GF-D8 (cell line): ENCODE measurements around the gene PAX5.

Experiments used
- DNase-seq: peaks from one replicate; lab custom pipeline; 2025; lab: John Stamatoyannopoulos, UW

The PAX5 gene

DNA sequence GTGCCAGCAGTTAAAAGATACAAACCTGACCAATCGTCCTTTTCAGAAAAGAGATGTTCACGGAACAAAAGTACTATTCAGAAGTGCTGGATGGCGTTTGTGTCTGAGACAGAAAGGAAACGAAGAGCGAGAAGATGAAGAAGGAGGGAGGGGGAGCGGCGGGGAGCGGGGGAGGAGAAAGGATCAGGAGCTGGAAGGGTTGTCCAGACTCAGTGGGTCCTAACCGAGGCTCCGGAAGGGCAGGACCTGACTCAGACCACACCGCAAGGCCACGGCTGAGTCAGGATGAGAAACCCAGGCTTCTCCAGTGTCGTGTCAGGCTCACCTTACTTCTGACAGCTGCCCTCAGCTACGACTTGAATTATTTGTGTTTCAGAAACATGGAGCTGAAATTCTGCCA is 46.2 kb downstream of the PAX5 start:
- no peak for DNase-seq

DNA sequence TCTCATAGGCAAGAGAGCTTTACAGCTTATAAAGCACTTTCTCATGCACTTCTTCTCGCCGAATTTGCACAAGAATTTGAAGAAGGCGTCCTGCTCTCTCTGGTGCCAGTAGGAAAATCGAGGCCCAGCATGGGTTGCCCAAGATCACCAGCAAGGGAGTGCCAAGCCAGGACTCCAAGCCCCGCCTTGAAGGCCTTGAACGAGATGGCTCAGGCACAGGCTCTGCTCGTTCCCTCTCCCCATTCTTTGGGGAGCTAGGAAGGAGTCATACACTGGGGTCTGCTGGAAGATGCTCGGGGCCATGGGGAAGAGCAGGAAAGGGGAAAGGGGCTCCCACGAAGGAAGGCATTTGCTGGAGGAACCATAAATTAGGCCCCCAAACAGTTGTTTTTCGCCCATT is 46.7 kb downstream of the PAX5 start:
- DNase-seq: no peak

DNA sequence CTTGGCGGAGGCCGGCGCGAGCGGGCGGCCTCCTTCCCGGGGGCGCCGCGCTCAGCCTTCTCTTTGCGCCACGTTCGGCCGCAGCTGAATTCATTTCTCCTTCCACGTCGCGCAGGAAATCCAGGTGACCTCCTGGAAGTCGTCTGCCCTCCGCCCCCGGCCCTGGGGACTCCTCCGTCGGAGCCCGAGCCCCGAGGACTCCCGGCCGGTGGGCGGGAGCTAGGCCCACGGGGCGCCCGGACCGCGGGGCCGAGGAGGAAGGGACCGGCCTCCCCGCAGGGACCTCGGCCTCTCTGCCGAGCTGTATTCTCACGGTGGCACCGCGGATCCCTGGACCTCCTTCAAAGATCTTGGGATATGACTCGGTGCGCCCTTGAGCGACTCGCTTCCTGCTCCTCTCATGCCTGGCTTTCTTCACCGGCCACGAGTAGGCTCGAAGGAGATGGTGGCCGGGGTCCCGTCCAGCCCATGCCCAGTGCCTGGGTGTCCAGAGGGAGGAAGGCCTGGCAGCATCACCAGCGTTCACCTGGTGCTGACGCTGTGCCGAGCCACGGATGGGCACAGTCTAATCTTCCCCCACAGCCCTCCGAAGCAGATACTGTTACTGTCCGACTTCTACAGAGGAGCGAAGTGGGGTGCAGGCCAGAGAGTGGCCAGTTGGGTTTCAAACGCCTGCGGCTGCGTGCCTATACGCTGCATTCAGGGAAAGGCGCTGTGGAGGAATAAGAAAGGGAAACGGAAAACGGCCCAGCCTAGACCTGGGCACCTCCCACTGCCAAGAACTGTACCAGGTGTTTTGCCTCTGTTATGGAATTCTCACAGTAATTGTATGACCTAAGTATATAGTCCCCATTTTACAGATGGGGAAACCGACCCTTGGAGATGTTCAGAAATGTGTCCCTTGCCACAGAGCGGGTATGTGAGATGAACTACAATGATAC is 47.3 kb downstream of the PAX5 start:
- no peak for DNase-seq

DNA sequence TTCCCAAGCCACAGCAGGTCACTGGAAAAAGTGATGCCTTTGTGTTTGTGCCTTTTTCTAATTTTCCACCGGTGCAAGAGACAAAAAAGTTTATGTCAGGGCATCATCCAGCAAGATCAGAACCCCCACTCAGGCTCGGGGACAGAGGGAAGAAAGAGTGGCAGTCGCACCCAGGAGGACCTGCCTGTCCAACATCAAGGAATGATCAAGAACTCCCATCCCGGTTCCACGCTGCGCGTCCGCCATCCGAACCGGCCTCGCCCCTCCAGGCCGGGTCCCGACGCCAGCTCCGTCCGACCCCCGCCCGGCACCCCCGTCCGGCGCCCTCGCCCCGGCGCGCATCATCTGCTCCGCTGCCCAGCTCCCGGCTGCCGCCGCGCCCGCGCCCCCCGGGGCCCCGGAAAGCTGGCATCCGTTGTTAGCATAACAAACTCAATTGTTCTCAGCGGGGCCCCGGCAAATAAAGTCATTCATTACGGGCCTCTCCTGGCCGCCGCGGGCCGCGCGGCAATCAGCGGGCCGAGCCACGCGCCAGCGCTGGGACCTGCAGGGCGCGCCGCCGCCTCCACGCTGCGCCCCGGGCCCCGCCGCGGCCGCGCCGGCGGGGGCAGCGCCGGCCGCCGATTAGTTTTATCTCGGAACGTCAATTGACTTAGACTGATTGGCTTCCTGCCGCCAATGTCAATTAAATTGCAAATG is 48.1 kb downstream of the PAX5 start:
- no peak for DNase-seq

DNA sequence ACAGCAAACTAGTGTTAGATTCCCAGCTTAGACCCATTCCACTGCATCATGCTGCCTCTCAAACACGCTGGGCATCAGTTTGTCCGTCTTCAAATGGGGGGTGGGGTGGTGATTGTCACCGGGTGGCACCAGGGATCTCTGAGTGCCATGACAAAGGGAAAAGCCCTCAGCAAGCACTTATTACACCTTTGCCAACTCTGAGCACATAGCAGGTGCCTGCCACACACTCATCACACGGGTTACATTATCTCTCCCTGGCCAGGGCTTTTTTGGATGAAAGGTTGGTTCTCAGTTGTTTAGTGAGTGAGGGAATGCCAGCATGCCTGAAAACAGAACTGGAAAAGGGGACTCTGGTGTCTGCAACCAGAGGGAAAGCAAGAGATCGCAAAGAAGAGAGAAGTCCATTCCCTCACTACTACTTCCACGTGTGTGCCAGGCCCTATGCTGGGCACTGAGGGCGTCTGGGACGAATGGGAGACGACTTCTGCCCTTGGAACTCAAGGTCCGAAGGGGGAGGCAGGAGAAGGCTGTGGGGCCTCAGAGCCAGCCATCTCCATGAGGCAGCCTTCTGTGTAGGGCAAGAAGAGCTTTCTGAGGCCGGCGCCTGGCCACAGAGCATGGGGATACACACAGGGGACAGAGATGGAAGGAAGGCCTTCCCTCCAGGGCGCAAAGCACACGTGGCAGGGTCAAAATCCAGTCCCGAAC is 48.9 kb downstream of the PAX5 start:
- DNase-seq: no peak

DNA sequence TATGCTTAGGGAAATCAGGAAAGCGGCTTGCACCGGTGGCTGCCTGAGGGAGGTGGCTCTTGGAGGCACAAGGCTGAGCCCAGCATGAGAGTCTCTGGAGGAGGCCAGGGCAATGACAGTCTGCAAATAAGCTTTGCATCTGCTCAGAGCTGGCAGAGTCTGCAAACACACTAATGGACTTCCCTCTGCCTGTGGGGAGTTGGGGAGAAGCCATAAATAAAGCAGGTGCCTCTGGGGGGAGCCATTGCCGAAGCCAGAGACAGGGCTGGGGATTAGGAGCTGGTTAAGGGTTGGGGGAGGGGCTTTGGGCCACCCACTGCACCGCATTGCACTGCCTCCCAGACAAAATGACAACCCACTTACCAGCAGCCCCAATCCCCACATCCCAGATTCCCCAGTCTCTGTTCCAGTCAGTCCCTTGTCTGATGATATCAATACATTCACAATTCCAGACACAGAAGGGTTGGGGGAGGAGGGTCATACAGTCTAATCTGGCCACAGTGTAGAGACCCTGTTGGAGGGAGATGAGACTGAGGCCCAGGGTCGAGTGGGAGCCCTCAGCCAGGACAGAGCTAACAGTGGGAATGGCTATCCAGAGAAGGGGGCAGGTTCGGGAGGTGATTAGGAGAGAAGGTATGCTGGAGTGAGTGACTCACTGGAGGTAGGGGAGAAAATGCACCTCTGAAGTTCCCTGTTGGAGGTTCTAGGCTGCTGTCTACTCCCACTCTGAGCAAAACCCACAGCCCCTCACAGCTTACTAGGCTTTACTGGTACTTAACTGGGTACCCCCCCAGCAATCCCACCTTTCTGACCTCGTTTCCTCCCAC is 53.7 kb downstream of the PAX5 start:
- DNase-seq: no peak

DNA sequence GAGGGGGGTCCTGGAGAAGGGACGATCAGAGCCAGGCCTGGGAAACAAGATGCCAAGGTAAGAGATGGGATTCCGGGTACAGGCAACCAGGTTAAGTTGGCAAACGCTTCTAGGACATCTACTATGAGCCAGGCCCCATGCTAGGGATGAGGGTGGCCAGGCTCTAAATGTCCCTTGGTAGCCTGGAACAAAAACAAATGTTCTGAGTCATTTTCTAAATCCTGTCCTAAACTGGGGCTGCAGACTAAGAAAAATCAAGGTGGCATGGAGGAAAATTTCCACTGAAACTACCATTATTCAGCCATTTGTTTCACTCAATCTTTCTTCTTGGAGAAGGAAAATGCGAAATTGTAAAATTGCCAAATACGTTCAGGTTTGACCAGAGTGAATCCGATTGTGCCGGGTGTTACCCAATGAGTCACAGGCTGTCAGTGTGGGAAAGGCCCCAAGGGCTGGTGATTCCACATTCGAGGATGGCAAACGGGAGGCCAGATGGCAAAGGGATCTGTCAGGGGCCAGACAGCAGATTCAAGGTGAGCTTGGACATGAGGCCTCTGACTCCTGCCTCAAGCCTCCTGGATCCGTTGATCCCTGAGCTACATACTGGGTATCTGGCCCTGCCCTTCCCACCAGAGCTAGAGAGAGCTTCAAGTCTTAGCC is 57.6 kb downstream of the PAX5 start:
- no peak for DNase-seq

DNA sequence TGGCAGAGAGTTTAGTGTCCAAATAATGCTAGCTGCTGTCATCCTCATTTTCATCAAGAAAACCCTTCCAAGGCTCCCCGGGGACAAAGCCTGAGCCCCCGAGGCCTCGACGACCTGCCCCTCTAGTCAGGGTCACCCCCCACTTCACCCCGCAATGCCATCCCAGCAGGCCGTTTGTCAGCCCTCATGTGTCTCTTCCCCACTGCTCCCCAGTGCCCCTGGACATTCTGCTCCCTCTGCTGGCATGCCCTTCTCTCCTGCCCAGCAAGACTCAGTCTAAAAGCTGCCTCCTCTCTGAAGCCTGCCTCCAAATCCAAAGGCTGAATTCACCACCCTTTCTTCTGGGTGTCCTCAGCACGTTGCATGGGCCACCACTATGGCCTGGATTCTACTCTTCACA is 59.3 kb downstream of the PAX5 start:
- DNase-seq: no peak

DNA sequence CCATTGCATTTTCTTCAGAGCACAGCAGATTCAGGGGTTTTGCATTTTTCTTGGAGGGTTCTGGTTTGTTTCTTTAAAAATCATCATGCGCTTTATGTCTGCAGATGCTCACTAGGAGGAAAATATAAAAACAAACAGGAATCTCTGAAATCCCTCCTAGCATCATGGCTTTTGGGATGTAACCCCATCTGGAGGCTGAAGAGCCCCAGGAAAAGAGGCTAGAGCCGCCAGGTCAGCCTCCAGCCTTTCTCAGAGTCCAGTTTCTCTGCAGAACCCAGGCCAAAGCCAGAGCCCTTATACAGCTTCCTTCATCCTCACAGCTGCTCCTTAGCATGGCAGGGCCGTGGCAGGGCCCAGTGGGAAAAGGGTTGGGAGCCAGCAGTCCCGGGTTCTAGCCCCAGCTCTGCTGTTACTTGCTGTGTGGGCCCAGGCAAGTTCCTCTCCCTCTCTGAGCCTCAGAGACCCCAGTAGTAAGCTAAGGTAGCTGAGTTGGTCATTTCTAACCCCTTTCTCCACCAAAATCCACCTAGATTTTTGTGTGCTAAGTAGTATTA is 62.1 kb downstream of the PAX5 start:
- DNase-seq: no peak

DNA sequence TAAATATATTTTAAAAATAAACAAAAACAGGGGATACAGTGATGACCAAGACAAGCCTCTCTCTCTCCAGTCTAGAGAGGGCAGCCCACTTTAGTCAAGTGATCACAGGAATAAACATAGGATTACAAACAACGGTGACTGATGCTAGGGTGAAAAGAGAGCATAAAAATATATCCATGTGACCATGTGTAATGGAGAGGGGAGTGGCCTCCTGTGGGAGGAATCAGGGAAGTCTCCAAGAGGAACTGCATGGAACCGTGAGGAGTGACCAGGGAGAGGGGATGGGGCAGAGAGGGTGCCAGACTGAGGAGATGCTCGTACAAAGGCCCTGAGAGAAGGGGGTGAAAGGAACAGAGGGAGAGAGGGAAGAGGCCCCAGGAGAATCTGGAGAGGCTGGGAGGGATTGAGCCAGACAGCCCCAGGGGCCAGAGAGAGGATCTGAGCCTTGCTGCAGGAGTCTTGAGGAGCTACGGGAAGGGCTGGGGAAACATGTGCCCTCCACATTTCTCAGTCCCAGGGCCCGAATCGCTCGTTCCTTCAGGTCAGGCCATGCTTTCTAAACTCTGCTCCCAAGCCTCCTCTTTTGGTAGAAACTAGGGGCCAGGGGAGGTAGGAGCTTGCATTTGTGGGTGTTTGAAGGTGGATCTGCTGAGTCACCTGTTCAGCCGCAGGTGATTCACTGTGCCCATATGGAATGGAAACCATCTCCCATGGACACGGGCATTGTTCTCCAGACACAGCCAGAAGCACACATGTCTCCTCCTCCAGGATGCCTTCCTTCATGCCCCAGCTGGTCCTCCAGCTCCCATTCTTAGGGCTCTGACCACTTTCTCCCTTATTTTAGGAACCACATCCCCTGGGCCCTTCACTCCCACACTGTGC is 63.8 kb downstream of the PAX5 start:
- no peak for DNase-seq

DNA sequence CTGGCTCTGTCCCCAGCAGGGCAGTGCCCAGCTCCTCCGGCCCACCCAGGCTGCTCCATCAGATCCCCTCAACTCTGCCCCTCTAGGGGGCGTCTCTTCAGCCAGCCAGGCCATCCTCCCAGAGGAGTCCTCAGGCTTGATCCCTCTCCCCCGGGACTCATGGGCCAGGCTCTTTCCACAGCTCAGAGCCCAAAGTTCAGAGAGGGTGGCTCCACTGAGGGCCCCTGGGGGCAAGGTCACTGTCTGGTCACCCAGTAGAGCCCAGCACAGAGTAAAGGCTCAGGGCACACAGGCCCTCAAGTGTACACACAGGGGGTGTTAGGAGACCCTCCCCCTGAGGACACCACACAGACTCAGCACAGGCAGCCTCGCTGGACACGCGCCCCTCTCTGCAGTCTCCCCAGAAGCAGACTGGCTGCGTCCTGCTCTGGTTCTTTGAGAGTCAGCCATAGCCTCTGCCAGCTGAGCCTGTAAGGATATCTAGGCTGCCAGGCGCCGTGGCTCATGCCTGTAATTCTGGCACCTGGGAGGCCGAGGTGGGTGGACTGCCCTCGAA is 64.8 kb downstream of the PAX5 start:
- no peak for DNase-seq

DNA sequence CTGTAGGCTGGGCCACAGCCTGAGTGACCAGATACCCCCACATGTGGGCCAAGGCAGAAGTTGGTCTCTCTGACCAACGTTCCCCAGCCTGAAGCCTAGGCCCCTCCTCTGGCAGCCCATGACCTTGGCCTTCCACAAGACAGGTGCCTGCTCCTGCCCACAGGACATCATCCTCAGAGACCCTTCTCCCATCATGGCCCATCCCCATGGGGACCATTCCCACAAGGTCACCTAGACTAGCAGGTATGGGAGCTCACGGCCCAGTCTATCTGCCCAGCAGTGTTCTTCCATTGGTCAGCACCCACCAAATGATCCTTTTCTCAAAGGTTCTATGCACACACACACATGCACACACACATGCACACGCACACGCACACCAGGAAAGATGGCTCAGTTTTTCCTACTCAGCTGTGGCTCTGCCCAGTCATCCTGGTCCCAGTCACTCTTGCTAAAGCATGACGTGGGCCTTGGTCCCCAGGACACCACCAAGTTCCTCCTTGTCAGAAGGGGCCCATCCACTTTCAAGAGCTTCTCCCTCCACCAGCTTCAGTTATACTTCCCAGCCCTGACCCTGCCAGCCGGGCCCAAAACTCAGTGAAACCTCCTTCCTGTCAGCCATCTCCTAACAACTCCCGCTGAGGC is 65.4 kb downstream of the PAX5 start:
- no peak for DNase-seq

DNA sequence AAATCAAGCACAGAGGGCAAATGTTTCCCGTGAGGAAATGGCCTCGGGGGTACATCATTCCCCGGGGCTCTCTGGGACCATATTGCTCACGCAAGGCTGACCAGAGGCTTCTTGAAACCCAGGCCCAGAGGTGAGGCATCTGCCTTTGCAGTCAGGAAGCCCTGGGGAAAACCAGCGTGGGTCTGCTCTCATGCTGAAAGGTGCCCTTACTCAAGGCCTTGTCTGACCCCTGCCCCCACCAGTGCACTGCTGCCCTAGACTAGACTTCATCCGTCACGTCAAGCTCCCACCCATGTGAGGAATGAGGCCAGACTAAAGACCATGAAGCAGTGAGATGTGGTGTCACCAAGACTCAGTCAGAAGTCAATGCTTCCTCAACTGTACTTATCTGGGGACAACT is 66.1 kb downstream of the PAX5 start:
- DNase-seq: no peak

DNA sequence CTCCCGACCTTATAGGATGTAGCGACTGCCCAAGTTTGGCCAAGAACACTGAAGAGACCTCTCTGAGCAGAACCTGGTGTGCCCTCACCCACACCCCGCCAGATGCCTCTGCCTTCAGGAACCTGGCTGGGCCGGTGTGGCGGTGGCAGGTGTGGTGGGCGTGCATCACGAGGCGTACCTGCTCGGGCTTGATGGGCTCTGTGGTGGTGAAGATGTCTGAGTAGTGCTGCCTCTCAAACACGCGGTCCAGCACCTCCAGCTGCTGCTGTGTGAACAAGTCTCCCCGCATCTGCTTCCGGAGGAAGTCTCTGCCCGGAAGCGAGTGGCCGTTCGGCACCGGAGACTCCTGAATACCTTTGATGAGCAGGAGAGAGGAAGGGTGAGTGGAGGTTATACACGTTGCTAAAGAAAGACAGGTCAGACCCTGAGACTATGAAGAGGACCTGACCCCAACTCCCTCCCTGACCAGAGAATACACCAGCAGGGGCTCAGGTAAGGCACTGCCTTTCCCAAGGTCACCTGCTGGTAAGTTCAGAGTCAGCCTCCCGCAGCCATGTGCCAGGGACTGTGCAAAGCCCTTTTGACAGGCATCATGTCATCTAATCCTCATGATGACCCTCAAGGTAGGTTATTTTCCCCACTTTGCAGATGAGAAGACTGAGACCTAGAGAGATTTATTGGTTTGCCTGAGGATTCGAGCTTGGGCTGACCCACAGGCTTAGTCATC is 67.5 kb downstream of the PAX5 start:
- DNase-seq: no peak

DNA sequence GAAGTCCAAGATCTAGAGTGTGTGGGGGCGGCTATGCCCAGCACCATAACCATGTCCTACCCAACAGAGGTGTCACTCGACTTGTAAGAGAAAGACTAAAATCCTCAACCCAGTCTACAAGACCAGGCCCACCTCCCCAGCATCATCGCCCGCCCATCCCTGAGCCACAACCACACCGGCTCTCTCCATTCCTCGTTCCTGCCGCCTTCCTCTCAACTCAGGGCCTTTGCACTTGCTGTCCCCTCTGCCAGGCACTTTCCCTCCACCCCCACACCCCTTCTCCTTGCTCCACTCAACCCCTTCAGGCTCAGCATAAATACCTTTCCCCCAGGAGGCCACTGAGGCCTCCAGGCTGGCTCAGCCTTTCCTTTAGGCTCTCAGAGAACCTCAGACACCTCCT is 69.3 kb downstream of the PAX5 start:
- DNase-seq: no peak

DNA sequence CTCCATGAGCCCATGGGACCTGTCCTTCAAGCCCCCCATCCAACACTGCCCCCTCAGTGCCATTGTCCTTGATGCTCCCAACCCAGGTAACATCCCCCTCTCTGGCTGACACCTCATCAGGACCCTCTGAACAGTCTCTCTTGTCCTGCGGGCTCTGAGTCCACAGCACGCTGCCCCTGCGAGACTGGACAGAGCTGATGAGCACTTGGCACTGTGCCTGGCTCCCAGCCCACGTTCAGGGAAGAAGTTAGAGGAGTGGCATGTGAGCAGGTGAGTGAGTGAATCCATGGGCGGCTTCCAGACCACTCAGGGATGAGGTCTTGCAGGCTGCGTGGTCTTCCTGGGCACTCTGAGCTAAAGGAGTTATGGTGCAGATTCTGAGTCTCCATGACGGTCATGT is 70.7 kb downstream of the PAX5 start:
- no peak for DNase-seq

DNA sequence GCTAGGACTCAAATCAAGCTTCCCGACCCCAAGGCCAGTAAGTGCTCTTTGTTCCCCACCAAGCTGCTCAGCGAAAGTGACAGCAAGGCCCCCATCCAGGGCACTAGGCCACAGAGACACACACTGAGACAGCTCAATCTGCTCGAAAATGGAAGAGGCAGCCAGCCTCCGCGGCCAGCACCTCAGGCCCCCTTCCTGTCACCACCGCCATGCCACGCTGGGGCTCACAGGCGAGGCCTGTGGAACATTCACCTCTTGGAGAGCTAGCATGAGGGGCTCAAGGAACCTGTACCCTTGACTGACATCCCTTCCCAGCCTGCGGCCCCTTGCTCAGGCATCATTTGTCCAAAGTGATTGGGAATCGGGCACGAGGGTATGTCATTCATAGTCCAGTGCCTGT is 71.4 kb downstream of the PAX5 start:
- DNase-seq: no peak

DNA sequence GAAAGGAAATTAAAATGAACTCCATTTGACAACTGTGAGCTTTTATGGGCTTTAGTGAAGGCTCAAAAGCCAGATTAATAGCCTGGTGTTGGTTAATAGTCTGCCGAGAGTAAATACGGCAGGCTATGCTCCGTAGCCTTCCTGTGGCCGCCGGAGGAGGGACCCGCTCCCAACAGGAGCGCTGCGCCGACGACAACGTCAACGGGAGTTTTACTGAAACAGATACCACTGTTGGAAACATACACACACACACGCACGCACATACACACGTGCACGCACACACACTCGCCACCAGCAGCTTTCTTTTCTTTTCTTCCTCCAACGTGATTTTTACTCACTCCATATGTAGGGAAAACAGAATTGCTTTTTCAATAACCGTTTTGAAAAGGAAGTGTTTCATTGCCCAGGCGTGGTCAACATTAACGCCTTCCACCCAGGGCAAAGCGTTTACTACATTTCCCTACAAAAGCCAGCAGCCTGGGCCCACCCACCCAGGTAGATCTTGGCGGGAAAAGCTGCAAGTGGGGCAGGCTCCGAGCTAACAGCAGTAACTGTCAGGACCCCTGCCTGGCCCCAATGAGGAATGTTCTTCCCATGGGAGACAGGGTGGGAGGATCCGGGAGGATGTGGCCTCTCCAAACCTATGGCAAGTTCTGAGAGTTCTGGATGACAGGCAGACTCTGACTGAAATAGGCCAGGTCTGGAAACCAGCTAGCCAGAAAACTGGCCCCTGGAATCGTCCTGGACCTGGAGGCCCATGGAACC is 72.3 kb downstream of the PAX5 start:
- DNase-seq: no peak
